Measurements from ENCODE around the gene KIFAP3.

DNA sequence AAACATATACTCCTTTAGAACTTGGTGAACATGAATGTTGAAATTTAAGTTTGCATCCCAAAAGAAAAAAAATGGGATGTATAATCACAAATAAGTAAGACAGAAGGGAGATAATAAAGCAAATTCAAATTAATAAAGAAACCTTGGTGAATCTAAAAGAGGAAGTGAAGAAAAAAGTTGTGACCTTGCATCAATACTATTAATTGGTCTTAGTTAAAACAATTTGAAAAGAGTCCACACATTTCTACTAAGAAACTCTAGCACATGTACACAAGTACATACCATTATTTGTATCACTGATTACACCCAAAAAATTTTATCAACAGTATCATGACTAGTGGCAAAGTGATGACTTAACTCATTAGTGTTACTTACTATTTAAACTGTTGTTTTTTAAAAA lies 100.4 kb downstream of the KIFAP3 start:
- TF ChIP-seq POLR2A (IDR thresholded peaks at IDR 0.05) (no peak), POLR2AphosphoS5 (IDR thresholded peaks at IDR 0.05; ENCODE audit: insufficient read depth in 1 of 2, low read depth in 1 of 2) (no peak)
- TF ChIP-seq, protein P1, sequence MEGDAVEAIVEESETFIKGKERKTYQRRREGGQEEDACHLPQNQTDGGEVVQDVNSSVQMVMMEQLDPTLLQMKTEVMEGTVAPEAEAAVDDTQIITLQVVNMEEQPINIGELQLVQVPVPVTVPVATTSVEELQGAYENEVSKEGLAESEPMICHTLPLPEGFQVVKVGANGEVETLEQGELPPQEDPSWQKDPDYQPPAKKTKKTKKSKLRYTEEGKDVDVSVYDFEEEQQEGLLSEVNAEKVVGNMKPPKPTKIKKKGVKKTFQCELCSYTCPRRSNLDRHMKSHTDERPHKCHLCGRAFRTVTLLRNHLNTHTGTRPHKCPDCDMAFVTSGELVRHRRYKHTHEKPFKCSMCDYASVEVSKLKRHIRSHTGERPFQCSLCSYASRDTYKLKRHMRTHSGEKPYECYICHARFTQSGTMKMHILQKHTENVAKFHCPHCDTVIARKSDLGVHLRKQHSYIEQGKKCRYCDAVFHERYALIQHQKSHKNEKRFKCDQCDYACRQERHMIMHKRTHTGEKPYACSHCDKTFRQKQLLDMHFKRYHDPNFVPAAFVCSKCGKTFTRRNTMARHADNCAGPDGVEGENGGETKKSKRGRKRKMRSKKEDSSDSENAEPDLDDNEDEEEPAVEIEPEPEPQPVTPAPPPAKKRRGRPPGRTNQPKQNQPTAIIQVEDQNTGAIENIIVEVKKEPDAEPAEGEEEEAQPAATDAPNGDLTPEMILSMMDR (IDR thresholded peaks at IDR 0.05) = no peak

Measured in vagina (tissue), 2 donors.